ENCODE data around the gene IFITM1. TPM values are rescaled to one million over a fixed set of nuclear protein-coding genes. Genes with fewer than 3 reads are reported as not detected.

Gene IFITM1
- total RNA-seq, 6 donors from 2014 or later: 16.8 to 119 (median 74.5) TPM

GRCh38 chr11:355581-356458 is 42.0 kb downstream of the IFITM1 start:
- peak overlapping the region; percentile 24 to 52 (median 40) for H3K4me3 ChIP-seq
- H3K27ac ChIP-seq: peak overlapping the region; percentile 98 to 100 (median 98)
- H3K27me3 ChIP-seq: no peaks in the 10 kb centered on the region
- DNase-seq (peak; percentile 91 to 97), ATAC-seq (ENCODE audit: low FRiP score in 2 of 2) (peak; percentile 91 to 92)
- TF ChIP-seq EP300 (IDR thresholded peaks at IDR 0.05) (peak; percentile 87 to 97 (median 90)), POLR2AphosphoS5 (IDR thresholded peaks at IDR 0.05) (peak; percentile 90), POLR2A (IDR thresholded peaks at IDR 0.05) (peak in 1 of 4 donors; percentile 78)
- TF ChIP-seq, protein P1, sequence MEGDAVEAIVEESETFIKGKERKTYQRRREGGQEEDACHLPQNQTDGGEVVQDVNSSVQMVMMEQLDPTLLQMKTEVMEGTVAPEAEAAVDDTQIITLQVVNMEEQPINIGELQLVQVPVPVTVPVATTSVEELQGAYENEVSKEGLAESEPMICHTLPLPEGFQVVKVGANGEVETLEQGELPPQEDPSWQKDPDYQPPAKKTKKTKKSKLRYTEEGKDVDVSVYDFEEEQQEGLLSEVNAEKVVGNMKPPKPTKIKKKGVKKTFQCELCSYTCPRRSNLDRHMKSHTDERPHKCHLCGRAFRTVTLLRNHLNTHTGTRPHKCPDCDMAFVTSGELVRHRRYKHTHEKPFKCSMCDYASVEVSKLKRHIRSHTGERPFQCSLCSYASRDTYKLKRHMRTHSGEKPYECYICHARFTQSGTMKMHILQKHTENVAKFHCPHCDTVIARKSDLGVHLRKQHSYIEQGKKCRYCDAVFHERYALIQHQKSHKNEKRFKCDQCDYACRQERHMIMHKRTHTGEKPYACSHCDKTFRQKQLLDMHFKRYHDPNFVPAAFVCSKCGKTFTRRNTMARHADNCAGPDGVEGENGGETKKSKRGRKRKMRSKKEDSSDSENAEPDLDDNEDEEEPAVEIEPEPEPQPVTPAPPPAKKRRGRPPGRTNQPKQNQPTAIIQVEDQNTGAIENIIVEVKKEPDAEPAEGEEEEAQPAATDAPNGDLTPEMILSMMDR (IDR thresholded peaks at IDR 0.05): peak in 3 of 6 experiments; percentile 15 to 34 (median 21)
- H3K4me1 ChIP-seq: peaks cover 26 to 33% (median 28%) of the 10 kb centered on the region in 4 donors
- no peaks in the 10 kb centered on the region for H3K9me3 ChIP-seq
- 11 to 14% methylated on average over 5 to 51 of the region's 76 CpGs for WGBS, 2 donors
- H3K36me3 ChIP-seq: no peaks in the 10 kb centered on the region

GRCh38 chr11:356610-357009 is 42.8 kb downstream of the IFITM1 start:
- ATAC-seq (ENCODE audit: low FRiP score in 2 of 2) (no peak), DNase-seq (no peak)
- Histone ChIP-seq H3K4me1 (peaks cover 26 to 33% (median 28%) of the 10 kb centered on the region in 4 donors), H3K9me3 (peaks cover 0 to 5% (median 0%) of the 10 kb centered on the region in 4 donors), H3K36me3 (no peaks in the 10 kb centered on the region), H3K27ac (no peak overlapping the region), H3K4me3 (no peak overlapping the region), H3K27me3 (no peaks in the 10 kb centered on the region)
- 71 to 79% methylated on average over 6 of the region's 6 CpGs for WGBS, 2 donors
- TF ChIP-seq, protein P1 (IDR thresholded peaks at IDR 0.05): no peak
- TF ChIP-seq POLR2AphosphoS5 (IDR thresholded peaks at IDR 0.05) (no peak), EP300 (IDR thresholded peaks at IDR 0.05) (no peak), POLR2A (IDR thresholded peaks at IDR 0.05) (no peak)

DNA sequence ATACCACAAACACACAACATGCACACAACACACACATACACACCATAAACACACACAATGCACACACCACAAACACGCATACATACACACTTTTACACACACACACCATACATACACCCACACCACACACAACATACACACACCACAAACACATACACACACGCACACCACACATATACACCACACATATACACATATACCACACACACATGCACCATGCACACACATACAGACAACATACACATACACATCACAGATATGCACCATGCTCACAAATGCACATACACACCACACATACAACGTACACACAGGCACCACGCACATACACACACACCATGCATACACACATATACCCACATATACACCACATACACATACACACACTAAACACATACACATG is 43.7 kb downstream of the IFITM1 start:
- Histone ChIP-seq H3K4me1 (peaks cover 26 to 33% (median 28%) of the 10 kb centered on the region in 4 donors), H3K4me3 (no peak overlapping the region), H3K27me3 (no peaks in the 10 kb centered on the region), H3K36me3 (no peaks in the 10 kb centered on the region), H3K27ac (no peak overlapping the region), H3K9me3 (peaks cover 0 to 5% (median 0%) of the 10 kb centered on the region in 4 donors)
- no peak for TF ChIP-seq EP300 (IDR thresholded peaks at IDR 0.05)
- TF ChIP-seq POLR2A (IDR thresholded peaks at IDR 0.05): no peak
- TF ChIP-seq, protein P1 (IDR thresholded peaks at IDR 0.05): no peak
- no peak for TF ChIP-seq POLR2AphosphoS5 (IDR thresholded peaks at IDR 0.05)
- ATAC-seq (ENCODE audit: low FRiP score in 2 of 2) (no peak), DNase-seq (no peak)
- WGBS, 2 donors: 96 to 97% methylated on average over 4 of the region's 4 CpGs

- DNase-seq (peak in 1 of 2 donors; percentile 64), ATAC-seq (ENCODE audit: low FRiP score in 2 of 2) (no peak)
- TF ChIP-seq EP300 (IDR thresholded peaks at IDR 0.05) (no peak), POLR2A (IDR thresholded peaks at IDR 0.05) (no peak), POLR2AphosphoS5 (IDR thresholded peaks at IDR 0.05) (no peak)
- TF ChIP-seq, protein P1 (IDR thresholded peaks at IDR 0.05): no peak
- Histone ChIP-seq H3K27me3 (no peaks in the 10 kb centered on the region), H3K4me1 (peaks cover 21 to 26% (median 23%) of the 10 kb centered on the region in 4 donors), H3K36me3 (no peaks in the 10 kb centered on the region), H3K4me3 (no peak overlapping the region), H3K9me3 (peaks cover 0 to 5% (median 0%) of the 10 kb centered on the region in 4 donors), H3K27ac (no peak overlapping the region)
- 63 to 66% methylated on average over 34 of the region's 34 CpGs for WGBS, 2 donors
Measured at GRCh38 chr11:358129-358800, 44.4 kb downstream of the IFITM1 start.
